Stimulated activated CD4-positive, alpha-beta T cell treated with anti-CD3 and anti-CD28 coated beads, Interleukin-1b, Interleukin-23, amount 100 ng/mL, for 4 hours (primary cell): Measurements from ENCODE around the gene ZNF503.

ENCODE experiments used
- DNase-seq, 2 donors: peaks; one replicate each; pipeline ENCODE4 v3.0.0-alpha.2; 2020; ENCODE audit warnings: low read depth in 2 of 2

Gene ZNF503

DNA sequence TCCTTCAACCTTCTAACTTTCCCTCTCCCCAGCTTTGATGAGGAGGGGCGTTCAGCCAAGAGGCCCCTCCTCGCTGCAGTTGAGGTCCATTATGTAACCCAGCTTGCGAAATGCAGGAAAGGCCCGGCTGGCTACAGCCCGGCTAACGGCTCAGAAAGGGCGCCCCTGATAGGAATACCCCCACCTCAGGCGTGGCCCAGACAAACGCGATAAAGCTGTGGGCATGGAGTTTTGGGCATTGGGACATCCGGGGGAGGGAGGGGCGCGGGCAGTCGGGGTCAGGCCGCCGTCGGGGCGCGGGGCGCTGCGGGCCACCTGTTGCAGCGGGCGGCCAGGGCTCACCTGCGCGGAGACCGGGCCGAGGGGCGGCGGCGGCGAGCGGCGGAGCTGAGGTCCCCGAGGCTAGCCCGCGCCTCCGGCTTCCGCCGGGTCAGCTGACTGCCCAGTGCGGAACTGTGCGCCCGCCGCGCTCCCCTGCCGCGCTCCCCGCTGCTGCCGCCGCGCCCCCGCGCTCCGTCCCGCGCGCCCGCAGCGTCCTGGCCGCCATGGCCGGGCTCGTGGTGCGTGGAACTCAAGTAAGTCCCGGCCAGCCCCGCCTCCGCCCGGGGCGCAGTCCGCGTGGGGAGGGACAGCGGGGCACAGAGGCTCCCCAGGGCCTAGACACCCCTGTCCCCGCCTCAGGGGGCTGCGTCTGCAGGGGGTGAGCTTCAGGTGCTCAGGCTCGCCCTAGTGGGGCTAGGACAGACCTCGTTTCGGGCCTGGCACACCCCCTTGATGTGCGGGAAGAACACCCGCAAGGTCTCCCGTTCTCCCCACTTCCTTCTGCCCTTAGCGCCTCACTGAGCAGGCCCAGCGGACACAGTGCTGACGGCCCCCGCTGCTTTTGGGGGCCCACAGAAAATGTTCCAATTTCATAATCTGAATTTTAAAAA, 29.9 kb upstream of the ZNF503 start, which contains the start of gene LRMDA:
Gene LRMDA, plus strand, starts transcription at position 445 of the 932 bp plus-strand sequence.
- no peak for DNase-seq

DNA sequence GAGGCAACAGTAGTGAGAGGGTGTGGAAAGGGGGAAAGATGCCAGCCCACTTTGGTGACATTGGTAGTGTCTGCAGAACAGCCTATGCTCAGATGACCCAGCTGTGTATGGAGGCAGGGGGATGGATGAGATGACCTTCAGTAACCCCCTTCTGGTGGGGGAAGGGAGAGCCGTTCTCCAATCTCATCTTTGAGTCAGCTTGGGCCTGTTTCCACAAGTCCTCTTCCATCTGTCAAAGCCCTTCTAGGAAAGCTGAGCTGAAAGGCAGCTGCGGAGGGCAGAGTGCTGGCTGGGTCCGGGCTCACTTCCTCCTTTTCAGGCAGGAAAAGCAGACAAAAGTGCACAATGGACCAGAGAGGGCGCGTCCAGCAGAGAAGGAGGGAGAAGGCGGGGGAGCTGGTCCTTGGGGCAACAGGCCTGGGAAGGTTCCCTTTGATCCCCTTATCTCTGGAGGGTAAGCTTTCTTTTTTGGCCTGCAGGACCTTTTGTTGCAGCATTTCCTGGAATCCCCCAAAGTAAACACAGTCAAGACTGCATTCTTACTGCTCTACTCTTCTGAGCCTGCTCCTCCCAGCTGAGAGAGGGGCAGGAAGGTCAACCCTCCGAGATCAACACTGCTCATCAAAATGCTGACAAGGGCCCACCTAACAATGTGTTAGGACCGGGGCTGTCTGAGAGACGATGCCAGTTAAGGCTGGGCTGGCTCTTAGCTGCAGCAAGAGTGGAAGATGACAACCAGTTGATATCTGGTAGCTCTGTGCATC, 28.6 kb upstream of the ZNF503 start:
- DNase-seq: no peak

DNA sequence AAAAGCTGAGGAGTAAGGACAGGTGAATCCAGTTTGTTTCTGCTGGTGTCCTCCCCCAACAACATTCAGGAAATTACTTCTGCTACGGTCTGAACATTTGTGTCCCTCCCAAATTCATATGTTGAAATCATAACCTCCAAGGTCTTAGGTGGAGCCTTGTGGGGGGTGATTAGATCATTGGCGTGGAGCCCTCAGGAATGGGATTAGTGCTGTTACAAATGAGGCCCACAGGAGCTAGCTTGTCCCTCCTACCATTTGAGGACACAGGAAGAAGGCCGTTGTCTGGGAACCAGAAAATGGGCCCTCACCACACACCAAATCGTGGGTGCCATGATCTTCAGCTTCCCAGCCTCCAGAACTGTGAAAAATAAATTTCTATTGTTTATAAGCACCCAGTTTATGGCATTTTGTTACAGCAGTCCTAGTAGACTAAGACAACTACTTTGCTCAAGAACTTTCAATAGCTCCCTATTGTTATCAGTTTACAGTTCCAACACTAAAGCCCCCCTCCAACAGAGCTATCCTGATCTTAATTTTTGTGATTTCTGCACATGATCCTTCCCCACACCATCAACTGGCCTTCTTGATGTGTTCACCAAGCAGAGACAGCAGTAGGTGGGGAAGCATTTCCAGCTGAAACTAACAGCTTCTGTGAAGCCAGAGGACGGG, 27.7 kb upstream of the ZNF503 start:
- DNase-seq: no peak

DNA sequence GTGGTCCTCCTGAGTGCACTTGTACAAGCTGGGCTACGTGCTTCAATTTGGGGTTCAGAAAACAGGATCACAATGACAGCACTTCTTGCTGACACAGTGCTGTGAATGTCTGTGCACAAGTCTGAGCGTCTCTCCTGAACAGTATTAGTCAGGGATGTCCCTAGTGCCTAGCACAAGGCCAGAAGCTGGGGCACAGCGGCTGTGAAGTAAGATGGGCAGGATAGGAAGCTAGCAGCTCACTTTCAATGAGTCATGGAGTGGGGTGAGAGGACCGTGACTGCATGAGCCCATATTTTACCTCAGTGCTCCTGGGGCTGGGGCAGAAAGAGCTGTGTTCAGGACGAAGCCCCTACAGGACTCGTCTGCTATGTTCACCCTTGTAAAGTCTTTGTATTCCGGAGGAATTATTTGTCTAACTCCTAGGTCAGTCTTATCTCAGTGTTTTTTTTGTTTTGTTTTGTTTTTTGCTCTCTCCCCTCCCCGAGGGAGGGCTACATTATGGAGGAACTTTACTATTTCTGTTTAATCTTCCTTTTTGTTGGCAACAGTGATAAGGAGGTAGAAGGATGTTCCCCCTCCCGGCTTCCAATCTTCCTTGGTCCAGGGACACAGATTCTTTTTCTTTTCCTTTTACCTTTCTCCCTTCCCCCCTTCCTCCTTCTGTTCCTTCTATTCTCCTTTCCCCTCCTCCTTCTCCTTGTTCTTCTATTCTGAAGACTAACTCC, 27.0 kb upstream of the ZNF503 start:
- DNase-seq: no peak

DNA sequence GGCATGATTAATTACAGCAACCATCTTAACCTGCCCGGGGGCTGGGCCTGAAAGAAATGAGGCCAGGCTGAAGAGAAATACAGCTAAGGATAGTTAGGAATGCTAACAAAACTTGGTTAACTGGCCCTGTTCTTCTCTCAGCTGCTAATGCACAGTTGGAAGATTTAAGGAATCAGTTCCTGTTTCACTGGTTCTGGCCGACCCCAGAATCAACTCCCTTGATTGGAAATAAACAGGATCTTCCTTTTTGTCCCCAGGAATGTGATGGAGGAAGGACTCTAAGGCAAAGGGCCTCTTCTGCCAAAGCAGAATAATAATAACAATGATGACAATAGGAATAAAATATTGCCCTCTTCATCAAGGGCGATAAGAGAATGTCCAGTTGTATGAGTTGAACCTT, 26.4 kb upstream of the ZNF503 start:
- no peak for DNase-seq

DNA sequence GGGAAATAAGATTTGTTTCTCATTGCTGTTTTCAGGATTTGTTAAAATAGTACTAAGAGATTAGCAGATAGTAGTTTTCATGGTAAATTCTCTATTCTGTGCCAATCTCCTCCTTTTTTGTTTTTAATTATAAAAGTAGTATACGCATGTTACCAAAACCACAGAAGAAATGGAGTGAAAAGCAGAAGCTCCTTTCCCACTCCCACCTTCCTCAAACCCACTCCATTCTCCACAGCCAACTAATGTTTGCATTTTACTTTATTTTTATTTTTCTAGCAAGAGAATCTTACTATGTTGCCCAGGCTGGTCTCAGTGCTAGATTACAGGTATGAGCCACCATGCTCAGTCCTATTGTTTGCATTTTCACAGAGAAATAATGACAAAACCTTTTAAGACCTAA, 25.3 kb upstream of the ZNF503 start:
- no peak for DNase-seq

DNA sequence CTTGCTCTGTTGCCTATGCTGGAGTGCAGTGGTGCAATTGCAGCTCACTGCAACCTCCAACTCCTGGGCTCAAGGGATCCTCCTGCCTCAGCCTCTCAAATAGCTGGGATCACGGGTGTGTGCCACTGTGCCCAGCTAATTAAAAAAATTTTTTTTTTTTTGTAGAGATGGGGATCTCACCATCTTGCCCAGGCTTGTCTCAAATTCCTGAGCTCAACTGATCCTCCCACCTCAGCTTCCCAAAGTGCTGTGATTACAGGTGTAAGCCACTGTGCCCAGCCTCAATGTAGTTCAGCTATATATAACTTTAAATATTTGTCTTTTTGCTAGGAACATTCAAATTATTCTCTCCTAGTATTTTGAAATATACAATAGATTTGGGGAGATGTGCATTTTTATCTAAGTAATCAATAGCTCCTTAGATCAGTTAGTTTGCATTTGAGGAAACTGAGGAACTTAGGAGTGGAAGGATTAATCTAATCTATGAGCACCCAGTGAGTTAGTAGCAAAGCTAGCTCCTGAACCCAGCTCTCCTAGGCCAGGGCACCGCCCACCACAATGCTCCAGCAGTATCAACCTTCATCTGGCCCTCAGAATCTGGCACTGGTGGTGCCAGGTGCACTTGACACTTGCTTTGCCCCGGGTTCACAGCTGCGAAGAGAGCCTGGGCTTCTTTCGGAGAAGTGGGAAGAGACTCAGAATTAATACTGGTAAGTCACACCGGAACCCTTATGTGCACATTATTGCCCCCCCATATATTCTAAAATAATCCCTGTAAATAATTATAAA, 23.9 kb upstream of the ZNF503 start:
- no peak for DNase-seq

DNA sequence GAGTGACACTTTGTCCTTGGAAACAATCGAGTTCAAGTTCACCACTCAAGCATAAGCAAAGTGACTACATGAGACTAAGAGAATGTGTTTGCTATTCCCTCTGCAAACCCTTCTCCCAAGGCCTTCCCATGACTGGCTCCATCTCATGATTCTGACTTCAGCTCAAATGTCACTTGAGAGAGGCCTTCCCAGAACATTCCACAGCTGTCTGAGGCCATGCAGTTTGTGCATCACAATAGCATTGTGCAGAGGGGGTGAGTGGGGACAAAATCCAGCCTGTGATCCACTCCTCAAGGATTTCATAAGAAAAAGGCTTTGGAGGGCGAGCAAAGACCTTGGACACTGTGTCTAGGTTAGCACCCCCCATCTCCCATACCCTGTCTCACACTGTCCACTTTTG, 23.0 kb upstream of the ZNF503 start:
- DNase-seq: no peak

DNA sequence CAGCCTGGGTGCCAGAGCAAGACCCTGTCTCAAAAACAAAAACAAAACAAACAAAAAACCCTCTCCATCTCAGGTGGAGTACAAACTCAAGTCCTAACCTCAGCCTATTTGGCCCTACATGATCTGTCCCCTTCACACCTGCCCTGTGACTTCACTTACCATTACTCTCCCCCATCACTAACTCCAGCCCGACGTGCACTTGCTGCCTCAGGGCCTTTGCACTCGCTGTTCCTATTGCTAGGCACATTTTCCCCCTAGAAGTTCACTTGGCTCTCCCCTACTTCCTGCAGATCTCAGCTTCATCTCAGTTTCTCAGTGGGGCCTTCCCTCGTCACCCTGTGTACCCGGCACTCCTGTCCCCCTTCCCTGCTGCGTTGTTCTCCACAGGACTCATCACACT, 21.3 kb upstream of the ZNF503 start:
- no peak for DNase-seq

DNA sequence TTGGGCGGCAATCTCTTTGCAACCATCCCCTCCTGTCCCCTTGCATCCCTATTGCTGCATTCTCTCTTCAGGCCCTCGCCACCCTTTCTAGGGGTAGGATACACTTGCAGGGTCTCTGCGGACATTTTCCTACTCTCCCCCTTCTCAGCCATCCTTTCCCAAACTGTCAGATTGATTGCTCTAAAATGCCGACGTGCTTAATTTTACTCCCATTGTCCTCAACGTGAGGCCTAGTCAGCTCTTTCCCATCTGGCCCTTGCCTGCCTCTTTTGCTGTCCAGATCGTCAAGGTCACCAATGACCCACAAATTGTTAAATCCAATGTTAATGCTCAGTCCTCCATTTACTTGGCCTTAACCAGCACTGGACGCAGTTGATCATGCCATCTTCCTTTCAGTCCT, 17.1 kb upstream of the ZNF503 start:
- DNase-seq: no peak

DNA sequence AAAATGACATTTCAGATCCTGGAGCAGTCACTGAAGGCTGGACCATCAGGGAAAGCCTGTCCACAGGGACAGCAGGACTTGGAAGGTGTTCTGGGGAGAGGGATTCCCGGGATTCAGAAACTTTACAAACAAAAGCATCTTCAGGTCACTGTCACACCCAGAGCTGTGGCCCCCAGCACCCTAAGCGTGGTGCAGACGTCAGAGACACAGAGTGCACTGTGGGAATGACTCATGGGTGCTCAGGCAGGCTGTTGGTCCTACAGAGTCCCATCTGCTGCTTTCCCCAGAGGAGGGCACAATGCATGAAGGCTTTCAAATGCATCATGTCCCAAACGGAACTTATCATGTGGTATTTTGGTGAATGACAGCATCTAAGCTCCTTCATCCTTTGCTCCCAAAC, 16.7 kb upstream of the ZNF503 start:
- DNase-seq: no peak

DNA sequence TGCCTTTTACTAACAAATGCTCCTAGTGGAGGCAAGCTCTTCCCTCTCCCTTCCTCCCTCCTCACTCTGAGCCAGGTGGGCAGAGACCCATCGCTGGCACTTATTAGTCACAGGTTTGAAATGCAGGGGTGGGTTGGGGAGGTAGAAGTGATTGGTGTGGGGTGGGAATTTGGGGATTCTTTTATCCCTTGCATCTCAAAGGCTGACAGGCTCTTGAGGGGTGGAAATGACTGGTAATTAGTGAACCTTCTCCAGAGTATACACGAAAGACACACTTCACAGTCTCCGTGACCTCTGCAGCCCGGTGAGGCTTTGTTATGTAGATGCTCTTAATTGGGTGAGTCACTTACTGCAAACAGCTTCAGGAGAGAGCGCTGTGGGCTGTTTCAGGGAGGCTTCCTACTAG, 16.0 kb upstream of the ZNF503 start:
- no peak for DNase-seq

DNA sequence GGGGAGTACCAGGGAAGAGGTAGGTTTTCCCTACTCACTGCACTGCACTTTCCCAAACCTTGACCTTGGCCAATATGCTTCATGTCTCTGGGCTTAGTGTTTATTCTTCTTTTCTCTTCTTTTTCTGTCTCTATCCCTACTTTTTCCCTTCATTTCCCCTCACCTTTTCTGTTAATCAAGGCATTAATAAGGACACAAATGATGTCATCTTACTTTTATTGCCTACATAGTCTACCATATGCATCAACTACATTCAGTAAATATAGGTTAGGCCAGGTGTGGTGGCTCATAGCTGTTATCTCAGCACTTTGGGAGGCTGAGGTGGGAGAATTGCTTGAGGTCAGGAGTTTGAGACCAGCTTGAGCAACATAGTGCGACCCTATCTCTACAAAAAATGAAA, 13.0 kb upstream of the ZNF503 start:
- DNase-seq: no peak

DNA sequence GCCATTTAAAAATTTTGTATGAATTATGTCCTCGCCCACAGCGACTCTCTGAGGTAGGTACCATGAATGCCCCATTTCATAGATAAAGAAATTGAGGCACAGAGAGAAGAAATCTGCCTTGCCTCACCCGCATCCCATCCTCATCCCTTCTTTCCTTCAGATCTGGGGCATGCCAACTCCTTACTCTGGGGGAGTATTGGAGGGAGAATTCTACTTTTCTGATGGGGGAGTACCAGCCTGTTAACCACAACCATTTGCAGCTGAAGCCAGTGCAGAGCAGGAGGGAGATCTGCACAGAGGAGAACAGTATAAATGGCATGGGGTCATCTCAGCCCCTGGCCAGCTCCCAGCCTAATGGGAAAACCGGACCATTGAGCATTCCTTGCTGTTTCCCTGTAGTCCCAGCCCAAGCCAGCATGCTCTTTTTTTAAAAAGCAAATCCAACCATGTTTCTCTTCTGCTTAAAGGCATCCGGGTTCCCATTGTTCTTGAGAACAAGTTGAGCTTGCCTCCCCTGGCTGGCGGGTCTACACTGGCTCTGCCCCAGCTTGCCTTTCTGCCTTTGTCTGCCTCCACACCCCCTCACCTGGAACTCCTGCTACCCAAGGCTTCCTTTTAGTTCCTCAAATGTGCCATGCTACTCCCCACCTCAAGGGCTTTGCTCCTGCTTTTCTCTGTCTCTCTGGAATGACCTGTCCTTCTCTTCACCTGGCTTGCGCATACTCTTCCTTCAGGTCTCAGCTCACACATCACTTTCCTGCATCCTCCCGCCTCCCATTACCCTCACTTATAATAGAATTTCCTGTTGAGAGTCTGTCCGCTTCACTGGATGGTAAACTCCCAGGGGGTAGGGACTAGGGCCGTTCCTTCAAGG, 8.8 kb upstream of the ZNF503 start:
- no peak for DNase-seq

DNA sequence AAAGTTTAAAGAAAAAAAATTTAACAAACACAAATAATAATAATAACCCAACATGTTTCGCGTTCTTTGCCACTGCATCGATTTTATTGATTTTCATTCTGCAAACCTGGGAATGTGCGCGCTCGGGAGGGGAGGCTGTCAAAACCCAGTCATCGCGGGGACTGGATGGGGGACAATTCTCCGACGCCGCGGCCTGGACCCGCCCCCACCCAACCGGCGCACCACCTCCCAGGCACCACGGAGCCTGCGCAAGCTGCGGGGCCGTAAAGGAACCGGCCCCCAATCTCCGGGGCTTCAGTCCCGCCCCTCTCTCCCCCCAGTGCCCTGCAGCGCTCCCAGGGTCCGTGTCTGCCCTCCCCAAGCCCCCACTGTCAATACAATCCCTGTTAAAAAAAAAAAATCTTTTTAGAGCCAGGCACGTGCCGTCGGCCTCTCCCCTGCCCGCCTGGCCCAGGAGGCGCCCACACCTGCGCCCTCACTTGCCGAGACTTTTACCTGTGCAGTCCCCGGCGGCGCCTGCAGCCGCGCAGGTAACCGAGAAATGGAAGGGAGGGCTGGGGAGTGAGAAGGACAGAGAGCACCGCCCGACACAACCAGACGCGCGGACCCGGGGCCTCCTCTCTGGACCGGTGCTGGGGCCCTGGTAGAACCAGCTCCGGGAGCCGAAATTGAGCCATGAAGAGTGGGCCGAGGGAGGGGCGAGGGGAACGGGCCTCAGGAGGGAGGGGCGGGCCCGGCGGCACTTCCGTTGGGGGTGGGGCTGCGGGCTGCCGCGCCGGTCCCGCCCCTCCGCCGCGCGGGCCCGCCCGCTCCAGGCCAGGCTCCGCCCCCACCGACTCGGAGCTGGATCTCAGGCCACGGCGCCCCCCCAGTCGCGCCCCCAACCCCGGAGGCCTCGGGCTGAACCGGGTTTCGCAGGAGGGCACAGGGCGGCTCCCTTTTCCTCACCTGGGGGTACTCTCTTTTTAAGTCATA, 7.6 kb upstream of the ZNF503 start:
- DNase-seq: no peak

DNA sequence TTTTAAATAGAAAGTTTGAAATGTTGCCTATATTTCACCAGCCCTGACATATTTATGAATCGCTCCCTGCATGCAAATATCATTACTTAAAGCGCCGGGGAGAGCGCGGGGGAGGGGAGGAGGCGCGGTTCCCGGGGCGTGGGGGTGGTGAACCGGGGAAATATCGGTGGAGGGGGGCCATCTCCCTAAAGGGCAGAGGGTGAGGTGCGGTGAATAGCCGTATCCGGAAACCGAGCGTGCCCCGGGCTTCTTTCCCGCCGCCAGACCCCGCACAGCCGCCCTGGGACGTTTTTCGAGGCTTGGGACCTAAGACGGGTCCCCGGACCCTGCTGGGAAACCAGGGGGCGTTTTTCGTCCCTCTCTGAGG, 6.9 kb upstream of the ZNF503 start:
- DNase-seq: no peak

DNA sequence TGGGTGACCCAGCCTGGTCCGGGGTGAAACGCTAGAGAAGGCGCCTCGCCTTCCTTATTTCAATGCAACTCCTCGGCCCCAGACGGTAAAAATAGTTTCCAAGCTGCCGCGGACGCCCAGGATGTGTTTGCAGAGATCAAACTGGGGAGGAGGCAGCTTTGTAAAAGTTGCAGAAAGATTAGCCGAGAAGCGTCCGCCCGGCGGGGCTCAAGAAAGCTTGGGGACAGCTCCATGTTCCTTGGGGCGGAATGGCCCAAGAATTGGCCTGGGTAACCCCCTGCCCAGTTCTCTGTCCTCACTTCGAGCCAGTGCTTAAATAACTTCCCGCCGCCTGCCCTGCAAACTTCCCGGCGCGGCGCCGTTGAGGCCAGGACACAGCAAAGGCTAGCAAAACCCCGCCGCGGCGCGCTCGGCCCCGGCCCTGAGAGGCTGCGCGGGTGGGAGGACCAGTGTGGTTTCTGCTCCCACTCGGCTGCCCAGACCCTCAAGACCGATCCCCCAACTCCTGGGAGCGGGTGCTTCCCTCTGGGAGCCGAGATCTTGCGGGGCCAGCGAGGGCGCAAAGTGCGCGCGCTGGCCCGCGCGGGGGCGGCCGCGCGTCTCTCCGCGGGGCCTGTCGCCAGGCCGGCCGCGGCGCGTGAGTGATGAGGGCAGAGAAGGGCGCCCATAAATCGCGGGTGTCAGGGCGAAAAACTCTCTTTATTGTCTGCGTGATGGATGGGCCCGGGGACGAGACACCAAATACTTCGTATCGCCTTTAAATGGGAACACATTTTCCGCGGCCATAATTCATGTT, 6.3 kb upstream of the ZNF503 start:
- DNase-seq: no peak

DNA sequence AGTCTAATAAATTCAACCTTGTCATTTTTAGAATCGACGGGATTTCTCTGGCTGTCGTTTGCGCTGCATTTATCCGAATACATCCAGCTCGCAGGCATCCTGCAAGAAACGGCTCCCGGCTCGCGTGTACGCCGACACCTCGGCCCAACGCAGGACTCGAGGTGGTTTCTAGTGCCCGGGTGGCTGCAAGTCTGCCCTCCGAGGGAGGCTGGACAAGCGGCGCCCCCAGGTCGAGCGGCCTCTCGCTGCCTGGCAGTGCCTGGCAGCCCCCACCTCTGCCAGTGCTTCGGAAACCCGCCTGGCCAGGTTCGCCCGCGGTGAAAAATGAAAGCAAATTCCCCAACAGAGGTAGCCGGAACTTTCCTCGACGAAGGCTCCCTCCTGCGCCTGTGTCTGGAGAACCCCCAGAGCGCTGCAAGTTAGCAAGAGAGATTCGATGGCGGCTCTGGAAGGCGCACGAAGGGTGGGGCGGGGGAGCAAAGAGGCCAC, 5.7 kb upstream of the ZNF503 start:
- no peak for DNase-seq
